NCI-H1436 (cell line): ENCODE measurements around the gene CTSF.

Experiments used
- DNase-seq: peaks from one replicate; lab custom pipeline; 2025; lab: John Stamatoyannopoulos, UW

CTSF gene

DNA sequence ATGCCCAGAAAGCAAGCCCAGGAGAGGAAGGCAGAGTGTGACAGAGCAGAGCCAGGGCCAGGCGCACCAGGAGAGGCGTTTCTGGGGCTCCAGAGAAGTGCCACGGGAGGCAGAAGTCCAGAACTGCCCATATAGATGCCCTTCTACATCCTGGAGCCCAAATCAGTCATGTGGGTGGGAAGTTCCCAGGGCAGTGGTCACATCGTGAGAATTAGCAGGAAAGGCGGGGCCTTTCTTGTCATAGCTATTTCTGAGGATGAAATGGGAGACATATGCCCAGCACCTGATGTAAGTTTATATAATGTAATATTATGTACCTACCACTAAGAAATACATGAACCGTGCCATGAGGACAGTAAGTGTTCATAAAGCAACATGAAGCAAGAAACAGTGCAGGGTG is 35.6 kb downstream of the CTSF start:
- DNase-seq: no peak

DNA sequence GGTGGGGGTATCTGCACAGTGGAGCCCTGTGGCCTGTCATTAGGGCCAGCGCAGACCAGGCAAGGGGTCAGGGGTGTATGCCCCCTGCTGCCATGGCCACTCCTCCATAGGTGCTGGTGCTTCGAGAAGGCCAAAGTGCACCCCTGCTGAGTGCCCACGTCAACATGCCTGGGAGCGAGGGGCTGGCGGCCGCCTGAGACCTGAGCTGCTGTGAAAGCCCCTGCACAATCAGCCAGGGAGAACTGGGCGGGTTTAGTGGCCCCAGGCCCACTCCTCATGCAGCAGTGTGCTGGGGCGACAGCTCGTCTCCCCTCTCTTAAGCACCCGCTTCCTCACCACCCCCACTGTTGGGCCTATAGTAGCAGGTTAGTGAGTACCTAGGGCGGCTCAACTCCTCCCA is 36.6 kb downstream of the CTSF start:
- DNase-seq: no peak

DNA sequence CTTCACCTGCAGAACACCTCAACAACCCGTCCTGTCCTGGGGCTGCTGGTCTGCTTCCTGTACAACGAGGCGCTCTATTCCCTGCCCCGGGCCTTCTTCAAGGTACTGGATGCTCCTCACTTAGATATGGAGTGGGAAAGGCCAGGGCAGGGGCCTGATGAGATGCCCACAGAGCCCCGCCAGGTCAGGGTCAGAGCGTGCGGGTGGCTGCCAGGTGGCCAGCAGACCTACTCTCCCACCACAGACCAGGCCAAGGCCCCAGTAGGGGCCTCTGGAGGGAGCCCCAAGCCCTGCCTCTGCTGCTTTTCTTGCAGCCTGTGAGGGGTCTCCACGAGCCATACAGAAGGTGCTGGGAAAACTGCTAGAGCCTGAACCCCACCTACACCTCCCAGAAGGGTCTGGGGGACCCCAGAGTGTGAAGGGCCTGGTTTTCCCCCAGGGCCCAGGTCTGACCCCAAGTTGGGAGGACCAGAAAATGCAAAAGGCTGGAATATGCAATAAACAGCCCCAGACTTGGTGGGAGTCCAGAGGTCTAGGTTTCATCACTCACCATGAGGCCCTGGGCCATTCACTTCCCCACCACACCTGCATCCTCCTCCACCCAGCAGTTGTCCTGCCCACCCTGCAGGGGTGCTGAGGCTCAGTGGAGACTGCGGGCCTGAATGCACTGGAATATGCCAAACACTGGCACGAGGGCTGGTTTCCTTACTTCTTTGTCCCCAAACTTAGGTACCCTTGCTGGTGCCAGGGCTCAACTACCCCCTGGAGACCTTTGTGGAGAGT is 37.3 kb downstream of the CTSF start:
- DNase-seq: no peak

DNA sequence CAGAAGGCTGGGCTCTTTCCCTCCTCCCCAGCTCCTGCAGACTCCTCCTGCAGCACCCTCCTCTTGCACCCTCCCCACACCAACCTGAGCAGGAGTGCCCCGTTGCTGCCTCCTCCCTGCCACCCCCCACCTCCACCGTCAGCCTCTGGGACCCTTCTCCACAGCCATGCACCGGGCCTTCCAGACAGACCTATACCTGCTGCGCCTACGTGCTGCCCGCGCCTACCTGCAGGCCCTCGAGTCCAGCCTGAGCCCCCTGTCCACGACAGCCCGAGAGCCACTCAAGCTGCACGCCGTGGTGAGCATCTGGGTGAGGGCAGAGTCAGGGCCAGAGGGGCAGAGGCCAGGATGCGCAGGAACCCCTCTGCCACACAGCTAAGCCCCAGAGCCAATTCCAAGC is 38.8 kb downstream of the CTSF start:
- no peak for DNase-seq

DNA sequence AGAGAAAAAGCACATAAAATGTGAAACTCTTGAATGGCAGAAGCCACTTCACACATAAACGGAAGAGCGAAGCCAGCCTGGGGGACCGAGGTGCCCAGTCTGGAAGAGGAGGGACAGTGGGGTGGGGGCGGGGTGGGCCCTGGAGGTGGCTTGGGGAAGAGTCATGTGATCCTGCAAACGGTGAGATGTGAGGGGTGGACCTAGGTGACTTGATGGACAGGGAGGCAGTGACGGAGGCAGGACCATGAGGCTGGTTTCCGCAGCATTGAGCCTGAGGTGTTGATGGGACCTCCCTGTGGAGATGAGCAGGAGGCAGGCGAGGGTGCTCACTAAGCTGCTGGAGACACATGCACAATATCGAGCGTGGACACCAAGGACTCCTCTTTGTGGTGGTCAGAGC is 39.3 kb downstream of the CTSF start:
- no peak for DNase-seq

DNA sequence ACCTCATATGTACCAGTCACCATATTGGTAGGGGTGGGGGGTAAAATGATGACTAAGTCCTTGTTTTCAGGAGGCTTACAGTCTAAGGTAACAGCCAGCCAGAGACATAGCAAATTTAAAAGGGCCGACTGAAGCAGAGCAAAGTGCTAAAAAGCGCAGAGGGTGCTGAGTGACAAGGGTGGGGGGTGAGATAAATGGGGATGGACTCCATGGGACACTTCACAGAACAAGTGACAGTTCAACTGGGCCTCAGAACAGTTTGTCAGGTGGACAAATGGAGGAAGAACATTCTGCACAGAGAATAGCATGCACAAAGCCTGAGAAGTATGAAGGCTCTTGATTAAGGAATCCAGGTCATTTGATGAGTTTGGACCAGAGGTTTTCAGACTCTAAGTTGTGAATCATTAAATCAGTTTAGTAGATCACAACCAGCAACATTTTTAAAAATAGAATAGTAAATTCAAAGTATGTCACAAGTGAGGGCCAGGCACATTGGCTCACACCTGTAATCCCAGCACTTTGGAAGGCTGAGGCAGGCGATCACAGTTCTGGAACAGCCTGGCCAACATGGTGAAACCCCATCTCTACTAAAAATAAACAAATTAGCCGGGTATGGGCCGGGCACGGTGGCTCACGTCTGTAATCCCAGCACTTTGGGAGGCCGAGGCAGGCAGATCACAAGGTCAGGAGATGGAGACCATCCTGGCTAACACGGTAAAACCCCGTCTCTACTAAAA is 43.9 kb downstream of the CTSF start:
- DNase-seq: no peak

DNA sequence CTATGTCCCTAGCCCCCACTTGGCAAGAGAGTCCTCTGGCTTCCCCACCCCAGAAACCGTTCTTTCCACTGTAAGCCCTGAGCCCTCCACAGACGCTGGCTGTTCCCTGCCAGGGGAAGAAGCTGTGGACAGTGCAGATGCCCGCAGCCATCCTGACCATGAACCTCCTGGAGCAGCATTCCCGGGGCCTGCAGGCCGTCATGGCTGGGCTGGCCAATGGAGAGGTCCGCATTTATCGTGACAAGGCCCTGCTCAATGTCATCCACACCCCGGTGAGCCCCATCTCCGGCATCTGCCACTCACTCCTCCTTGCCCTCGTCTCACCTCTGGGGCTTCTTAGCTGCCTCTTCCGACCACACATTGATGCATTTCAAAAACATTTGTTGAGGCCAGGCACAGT is 44.8 kb downstream of the CTSF start:
- DNase-seq: no peak
